Ovary (tissue), 9 donors: ENCODE results near the gene MEGF6. TPM values are rescaled to one million over a fixed set of nuclear protein-coding genes. Genes with fewer than 3 reads are reported as not detected.
A peak's percentile ranks its signal among the peaks of the same experiment; 100 is the strongest.

ENCODE experiments used
- DNase-seq, 5 donors: peaks; one replicate each; pipeline ENCODE4 v3.0.0-alpha.2; 2019 to 2020
- H3K27ac ChIP-seq, 2 donors: fragments of 200-600 bp; one replicate each; pipeline versions ENCODE4 v1.5.1 to v1.8.0; 2019 to 2022
- H3K27me3 ChIP-seq: fragments of 200-600 bp; one replicate; pipeline ENCODE4 v1.8.0; 2022
- H3K36me3 ChIP-seq: fragments of 200-600 bp; sonication (generic); one replicate; pipeline ENCODE4 v1.5.1; 2019
- H3K4me1 ChIP-seq: one replicate; pipeline ENCODE4 v1.8.1; 2013; ENCODE audit warnings: mild to moderate bottlenecking, moderate library complexity; ENCODE audit not compliant: insufficient read depth
- H3K4me3 ChIP-seq: fragments of 200-600 bp; sonication (generic); one replicate; pipeline ENCODE4 v1.5.1; 2017
- H3K9me3 ChIP-seq, 2 donors: fragments of 200-600 bp in 1 of 2; sonication (generic) in 1 of 2; one replicate each; pipeline versions ENCODE4 v1.5.1 to v1.8.1; 2013 to 2019; ENCODE audit warnings: mild to moderate bottlenecking in 1 of 2, moderate library complexity in 1 of 2
- CTCF ChIP-seq, 3 donors: fragments of 450-650 bp in 2 of 3; fragments of 200-600 bp in 1 of 3; IDR thresholded peaks; one replicate each; pipeline versions ENCODE4 v1.5.1 to v1.8.0; 2016 to 2022; ENCODE audit warnings: antibody characterized with exemption in 3 of 3, mild to moderate bottlenecking in 1 of 3
- EP300 ChIP-seq: sonication (generic); formaldehyde crosslinking; IDR thresholded peaks from one replicate; pipeline ENCODE4 v1.6.1; 2017; ENCODE audit warnings: antibody characterized with exemption
- POLR2A ChIP-seq: fragments of 450-650 bp; IDR thresholded peaks from one replicate; pipeline ENCODE4 v1.6.1; 2017; ENCODE audit warnings: antibody characterized with exemption, mild to moderate bottlenecking, moderate library complexity
- WGBS, 3 donors: extraction: QIAGEN DNeasy Blood & Tissue Kit in 1 of 3; methylation state at CpG; one replicate each; pipeline versions ENCODE4 v1.1.5 to v1.1.7; 2013 to 2017; 5-methylcytosine and 5-hydroxymethylcytosine counted together
- intact Hi-C, 4 donors: fragments of 100-400 bp; cut with DNase I; formaldehyde crosslinking; loops; one replicate each; pipeline versions ENCODE4 v1.11.0 to v1.15.1; 2022 to 2023
- polyA plus RNA-seq, 2 donors: library from polyadenylated mRNA; stranded (reverse); fragments of 200-250 nt in 1 of 2; fragments of 350-450 nt in 1 of 2; fragmentation: Illumina TruSeq in 1 of 2; extraction: RNeasy Lipid Tissue Mini Kit (QIAGEN cat#74804) in 1 of 2; gene quantifications; one replicate each; pipeline ENCODE4 v1.2.3, GENCODE V29; 2013 to 2014
- total RNA-seq, 7 donors: library from RNA; depleted of rRNA in 2 of 7; stranded (reverse); fragments of >200 nt in 2 of 7; fragmentation: NEBNext Ultra II Directional in 3 of 7; extraction: Animal tissue kit (Norgen Biotek cat#: 25700) in 3 of 7; gene quantifications; one replicate each; pipeline versions ENCODE4 v1.1.0 to v1.2.4, GENCODE V29; 2016 to 2023
- donor health status: DM: no; HTN: no; CAD: no; lungs with moderate emphysema.
- donor health status: DM: no; HTN: no; CAD: no.
- donor health status: Bipolar disorder and iron deficiency.
- donor health status: DM: yes; HTN: yes; CAD: no.
- donor health status: DM: no; HTN: no; CAD: no.
- donor health status: DM: yes; HTN: yes; CAD: no.

Gene MEGF6
- total and polyA plus RNA-seq, 9 donors, result 0.10 to 117 (median 12.5) TPM

GRCh38 chr1:3641046-3641760, 29.9 kb upstream of the MEGF6 start:
- DNase-seq, result peak in 1 of 5 donors; percentile 18
- no peaks in the 10 kb centered on the region for H3K9me3 ChIP-seq
- H3K4me3 ChIP-seq, result no peak overlapping the region
- H3K36me3 ChIP-seq, result no peaks in the 10 kb centered on the region
- 92 to 93% (median 92%) methylated on average over 26 of the region's 26 CpGs for WGBS, 3 donors
- no peak overlapping the region for H3K27ac ChIP-seq
- intact Hi-C loops, result no loop called here
- no peaks in the 10 kb centered on the region for H3K4me1 ChIP-seq
- TF ChIP-seq EP300, result no peak
- no peak for TF ChIP-seq CTCF (IDR thresholded peaks at IDR 0.05)
- TF ChIP-seq POLR2A, result no peak
- no peaks in the 10 kb centered on the region for H3K27me3 ChIP-seq

- peak in 1 of 5 donors; percentile 24 for DNase-seq
- Histone ChIP-seq H3K27me3 (no peaks in the 10 kb centered on the region), H3K36me3 (no peaks in the 10 kb centered on the region), H3K4me1 (no peaks in the 10 kb centered on the region), H3K4me3 (no peak overlapping the region), H3K9me3 (no peaks in the 10 kb centered on the region), H3K27ac (no peak overlapping the region)
- intact Hi-C loops, result no loop called here
- WGBS, 3 donors, result 85 to 91% (median 91%) methylated on average over 29 to 36 of the region's 36 CpGs
- TF ChIP-seq CTCF (IDR thresholded peaks at IDR 0.05) (no peak), EP300 (no peak), POLR2A (no peak)
These were observed 29.0 kb upstream of the MEGF6 start for GRCh38 chr1:3640121-3640837.

- 87 to 91% (median 91%) methylated on average over 22 to 23 of the region's 23 CpGs for WGBS, 3 donors
- Histone ChIP-seq H3K27me3 (no peaks in the 10 kb centered on the region), H3K4me1 (no peaks in the 10 kb centered on the region), H3K9me3 (no peaks in the 10 kb centered on the region), H3K27ac (no peak overlapping the region), H3K36me3 (no peaks in the 10 kb centered on the region), H3K4me3 (no peak overlapping the region)
- peak in 1 of 5 donors; percentile 26 for DNase-seq
- TF ChIP-seq CTCF (IDR thresholded peaks at IDR 0.05) (no peak), POLR2A (no peak), EP300 (no peak)
- intact Hi-C loops, result no loop called here
These were observed 28.1 kb upstream of the MEGF6 start for GRCh38 chr1:3639397-3639911.

GRCh38 chr1:3638676-3639075, 27.4 kb upstream of the MEGF6 start:
- 90 to 93% (median 92%) methylated on average over 15 of the region's 15 CpGs for WGBS, 3 donors
- DNase-seq, result peak in 1 of 5 donors; percentile 9
- Histone ChIP-seq H3K27me3 (no peaks in the 10 kb centered on the region), H3K9me3 (no peaks in the 10 kb centered on the region), H3K36me3 (no peaks in the 10 kb centered on the region), H3K27ac (no peak overlapping the region), H3K4me1 (no peaks in the 10 kb centered on the region), H3K4me3 (no peak overlapping the region)
- TF ChIP-seq EP300 (no peak), POLR2A (no peak), CTCF (IDR thresholded peaks at IDR 0.05) (no peak)
- intact Hi-C loops, result no loop called here
